Ecto neural progenitor cell (in vitro differentiated cells): ENCODE data around the gene PCP4L1.
"Not testable (repeated sequence)": the region's sequence is repeated elsewhere in the genome, so short reads cannot be mapped to it uniquely, and the experiment has no call there.

Experiments
- DNase-seq: peaks from one replicate; pipeline ENCODE4 v3.0.0-alpha.2; 2018; ENCODE audit warnings: low spot score

PCP4L1 gene

DNA sequence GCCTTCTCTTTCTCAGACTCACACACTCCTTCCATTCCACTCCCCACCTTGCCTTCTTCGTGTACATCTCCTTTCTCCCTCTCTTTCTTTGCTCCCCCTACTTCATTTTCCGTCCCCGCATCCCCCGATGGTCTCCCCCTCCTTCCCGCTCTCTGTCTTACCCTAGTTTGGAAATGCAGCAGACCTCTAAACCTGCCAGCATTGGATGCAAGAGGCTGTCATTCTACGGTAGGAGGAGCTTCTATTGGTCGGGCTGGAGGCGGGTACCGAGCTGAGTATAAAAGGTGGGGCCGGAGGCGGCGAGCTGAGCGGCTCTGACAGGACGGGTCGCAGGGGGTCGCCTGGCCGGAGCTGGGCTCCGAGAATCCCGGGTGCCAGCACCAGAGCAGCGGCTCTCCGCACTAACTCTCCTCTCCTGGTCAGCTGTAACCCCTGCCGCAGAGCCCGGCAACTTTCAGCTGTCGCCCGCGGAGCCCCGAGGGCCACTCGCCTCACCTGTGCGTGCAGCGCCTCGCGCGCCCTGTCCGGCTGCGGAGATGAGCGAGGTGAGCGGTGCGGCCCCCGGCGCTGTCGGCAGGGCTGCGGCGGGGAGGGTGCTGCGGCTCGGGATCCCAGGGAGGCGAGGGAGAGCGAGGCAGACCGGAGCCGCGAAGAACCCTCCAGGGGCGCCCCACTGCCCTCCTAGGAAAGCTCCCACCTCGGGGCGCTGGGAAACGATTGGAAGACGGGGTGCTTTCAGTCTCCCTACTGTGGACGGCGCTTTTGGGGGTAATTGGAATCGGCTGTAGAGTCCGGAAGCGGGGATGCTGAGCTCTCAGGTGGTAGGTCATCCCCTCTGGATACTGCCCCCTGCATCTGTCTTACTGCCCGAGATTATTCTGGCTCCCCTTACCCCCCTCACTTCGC, at the start of gene PCP4L1:
PCP4L1 (plus strand) TSS at position 307 of the 906 bp plus-strand sequence; CDS start at position 537, 230 bp downstream.
- DNase-seq, result peak; percentile 87

DNA sequence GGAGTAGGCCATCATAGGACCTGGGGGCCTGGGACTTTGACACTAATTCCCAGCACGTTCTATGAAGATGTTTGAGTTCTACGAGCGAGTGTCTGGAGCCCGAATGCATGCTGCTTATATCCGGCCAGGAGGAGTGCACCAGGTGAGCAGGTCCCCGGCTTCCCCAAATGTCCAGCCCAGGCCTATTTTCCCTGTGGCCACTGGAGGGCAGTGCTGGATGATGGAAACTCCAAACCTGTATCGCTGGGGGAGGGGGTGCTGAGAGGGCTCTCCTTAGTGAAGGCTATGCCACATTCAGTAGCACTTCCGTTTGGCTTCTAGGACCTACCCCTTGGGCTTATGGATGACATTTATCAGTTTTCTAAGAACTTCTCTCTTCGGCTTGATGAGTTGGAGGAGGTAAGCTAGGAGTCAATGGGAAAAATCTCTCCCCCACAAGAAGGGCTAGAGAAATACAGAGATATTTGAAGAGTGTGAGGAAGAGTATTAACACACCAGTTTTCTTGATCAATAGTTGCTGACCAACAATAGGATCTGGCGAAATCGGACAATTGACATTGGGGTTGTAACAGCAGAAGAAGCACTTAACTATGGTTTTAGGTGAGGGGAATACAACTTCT, 48.6 kb upstream of the PCP4L1 start:
- DNase-seq, result peak; percentile 81

DNA sequence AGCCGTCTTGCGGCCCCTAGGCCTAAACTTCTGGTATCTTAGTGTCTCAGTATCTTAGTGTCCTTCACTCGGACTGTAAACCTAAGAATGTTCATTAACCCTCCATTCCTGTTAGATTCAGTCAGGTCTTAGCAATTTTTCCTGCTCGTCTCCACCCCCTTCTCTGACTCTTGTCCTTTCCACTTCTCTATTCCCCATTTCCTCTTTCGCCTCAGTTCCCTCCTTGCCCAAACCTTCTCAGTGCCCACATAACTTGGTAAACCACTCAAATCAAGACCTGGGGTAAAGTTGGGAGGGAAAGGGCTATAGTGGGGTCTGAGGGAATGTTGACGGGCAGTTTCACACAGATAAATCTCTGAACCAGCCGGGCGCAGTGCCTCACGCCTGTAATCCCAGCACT, 44.2 kb upstream of the PCP4L1 start:
- no peak for DNase-seq

- peak; percentile 36 for DNase-seq
Observed at GRCh38 chr1:161215076-161215475, 43.5 kb upstream of the PCP4L1 start, which contains the start of gene FCER1G. Gene FCER1G (plus strand): TSS chr1:161215295. CDS start chr1:161215322, 27 bp downstream.

DNA sequence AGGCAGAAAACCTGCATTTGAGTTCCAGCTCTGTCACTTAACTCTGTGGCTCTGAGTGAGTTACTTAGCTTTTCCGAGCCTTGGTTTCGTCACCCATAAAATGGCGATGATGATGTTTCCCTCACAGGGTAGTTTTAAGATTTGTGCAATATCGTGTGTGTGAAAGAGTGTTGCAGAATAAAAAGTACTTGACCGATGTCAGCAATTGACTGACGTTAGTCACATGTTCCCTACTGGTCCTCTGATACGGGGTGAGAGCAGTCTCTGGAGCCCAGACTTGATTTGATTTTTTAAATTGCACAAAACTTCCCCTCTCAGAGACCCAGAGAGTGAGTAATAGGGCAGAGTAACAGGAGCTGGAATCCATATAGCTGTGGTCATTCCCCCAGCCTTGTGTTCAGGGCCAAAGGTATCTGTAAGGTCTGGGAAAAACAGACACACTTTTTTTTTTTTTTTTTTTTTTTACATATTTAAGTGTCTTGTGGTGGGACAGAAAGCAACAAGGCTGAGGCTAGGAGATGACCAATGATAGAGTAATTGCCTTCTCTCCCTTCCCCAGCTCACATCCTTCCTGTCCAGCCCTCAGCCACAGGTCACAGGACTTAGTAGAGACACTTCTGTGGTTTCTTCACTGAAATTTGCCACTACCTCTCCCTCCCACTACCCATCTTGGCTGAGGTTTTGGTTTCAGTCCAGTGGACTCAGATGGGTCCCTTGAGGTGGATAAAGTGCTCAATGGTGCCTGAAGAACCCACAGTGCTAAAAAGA, 41.4 kb upstream of the PCP4L1 start:
- DNase-seq, result no peak

DNA sequence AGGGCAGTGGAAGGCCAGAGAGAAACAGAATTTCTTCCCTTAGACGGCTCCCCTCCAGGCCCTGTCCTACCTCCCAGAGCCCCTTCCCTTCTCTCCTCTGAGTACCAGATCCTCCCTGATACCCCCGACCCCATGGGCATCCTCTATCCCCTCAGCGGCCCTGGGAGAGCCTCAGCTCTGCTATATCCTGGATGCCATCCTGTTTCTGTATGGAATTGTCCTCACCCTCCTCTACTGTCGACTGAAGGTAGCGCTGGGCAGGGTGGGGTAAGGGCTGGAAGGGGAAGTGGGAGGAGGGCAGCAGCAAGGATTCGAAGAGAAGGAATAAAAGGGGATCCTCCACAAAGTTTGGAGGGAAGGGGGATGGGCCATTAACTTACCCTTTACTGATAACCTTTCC, 40.7 kb upstream of the PCP4L1 start:
- DNase-seq, result no peak

GRCh38 chr1:161218301-161219077, 40.1 kb upstream of the PCP4L1 start:
- no peak for DNase-seq

DNA sequence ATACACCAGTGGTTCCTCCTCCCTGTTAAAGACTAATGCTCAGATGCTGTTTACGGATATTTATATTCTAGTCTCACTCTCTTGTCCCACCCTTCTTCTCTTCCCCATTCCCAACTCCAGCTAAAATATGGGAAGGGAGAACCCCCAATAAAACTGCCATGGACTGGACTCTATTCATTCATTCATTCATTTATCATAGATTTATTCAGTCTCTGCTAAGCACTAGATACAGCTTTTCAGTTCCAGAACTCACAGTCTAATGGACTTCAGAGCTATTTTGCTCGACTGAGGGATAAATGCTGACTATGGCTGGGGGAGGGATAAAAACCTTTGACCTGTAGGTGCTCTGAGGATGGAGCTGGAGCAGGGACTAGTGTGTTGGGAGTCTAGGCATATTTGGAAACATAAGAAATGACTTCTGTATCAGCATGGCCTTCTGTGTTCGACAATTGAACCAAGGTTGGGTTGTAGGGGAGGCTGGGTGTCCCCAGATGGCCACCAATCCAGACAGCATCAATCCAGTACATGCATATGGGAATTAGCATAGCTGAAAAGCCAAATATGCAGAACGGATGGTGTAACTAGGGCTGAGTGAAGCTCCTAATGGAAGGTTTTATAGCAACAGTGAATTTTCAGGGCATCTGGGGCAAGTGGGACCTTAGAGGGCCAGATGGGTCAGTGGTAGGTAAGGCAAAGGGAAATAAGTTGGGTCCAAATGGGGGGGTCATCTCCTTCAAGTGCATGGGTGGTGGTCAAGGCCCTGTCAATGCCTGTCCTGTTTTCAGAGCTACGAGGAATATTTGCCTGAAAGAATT, 39.3 kb upstream of the PCP4L1 start:
- no peak for DNase-seq

GRCh38 chr1:161220002-161220401, 38.5 kb upstream of the PCP4L1 start:
- DNase-seq, result no peak

DNA sequence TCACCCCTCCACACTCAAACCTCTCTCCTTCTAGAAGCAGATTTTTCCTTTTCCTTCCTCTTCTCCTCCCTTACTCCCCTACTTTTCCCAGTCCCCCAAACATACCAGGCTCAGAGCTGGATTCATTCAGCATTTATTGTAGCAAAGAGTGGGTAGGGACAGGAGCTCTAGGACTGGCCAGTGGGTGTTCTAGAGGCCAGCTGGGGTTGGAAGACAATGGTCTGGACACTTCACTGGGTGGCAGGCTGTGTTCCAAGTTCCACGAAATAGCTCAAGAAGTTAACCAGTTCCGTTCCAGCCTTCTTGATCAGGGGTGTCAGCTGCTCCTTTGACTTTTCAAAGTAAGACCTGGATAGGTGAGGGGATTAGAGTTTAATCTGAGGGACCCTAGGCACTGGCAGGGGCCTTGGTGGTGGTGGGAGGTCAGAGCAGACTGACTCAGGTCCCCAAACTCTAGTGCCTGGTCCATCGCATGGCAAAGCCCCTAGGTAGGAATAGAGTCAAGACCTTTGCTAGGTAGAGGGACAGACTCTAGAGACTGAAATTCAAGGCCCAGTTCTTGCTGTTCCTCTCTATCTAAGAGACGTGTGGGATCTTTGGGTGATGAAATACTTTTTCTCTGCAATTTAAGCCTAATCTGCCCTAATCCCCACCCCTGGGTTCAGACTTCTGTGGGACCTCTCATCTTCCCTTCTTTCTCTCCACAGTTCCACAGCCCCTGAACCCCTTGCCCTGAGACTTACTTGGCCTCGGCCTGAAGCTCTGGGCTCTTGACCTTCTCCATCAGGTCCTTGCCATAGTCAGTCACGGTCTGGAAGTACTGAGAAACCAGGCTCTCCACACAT, 36.1 kb upstream of the PCP4L1 start:
- DNase-seq, result no peak

DNA sequence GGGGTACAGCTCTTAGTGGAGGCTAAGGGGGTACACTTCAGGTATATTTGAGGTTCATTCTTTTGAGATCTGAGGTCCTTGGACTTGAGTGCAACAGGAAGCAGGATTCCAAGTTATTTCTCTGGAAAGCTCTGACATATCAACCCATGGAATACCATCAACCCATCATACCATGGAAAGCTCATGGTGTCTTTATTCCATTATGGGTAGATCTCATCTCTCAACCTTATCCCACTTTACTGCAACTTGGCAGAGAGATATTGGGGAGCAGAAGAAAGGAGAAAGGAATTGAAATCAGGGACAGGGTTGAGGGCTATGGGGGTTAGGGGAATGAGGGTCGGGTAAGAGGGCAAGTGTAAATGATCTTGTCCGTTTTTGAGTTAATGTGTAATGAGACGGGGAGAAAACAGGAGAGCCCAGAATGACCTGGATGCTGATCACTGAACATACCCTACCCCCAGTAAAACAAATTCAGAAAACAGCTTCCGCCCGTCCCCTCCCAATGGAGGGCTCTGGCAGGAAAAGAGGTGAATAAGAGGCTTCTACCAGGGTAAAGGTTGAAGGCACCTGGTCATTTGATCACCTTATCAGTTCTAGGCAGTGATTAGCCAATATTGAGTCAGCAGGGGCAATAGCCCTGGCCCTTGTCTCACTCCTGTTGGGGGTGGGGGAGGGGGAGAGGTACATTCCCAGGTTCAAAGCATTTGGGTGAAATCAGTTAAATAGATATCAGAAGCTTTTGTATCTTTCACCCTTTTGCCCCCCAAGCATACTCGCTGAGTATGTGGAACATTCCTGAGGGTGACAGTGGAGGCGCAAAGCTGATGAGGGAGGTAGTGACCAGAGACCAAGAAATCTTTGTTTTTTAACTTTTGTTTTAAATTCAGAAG, 34.5 kb upstream of the PCP4L1 start:
- no peak for DNase-seq

DNA sequence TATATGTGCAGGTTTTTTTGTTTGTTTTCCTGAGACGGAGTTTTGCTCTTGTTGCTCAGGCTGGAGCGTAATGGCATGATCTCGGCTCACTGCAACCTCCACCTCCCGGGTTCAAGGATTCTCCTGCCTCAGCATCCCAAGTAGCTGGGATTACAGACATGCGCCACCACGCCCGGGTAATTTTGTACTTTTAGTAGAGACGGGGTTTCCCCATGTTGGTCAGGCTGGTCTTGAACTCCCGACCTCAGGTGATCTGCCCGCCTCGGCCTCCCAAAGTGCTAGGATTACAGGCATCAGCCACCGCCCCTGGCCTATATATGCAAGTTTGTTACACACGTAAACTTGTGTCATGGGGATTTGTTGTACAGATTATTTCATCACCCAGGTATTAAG, 33.9 kb upstream of the PCP4L1 start:
- not testable (repeated sequence) for DNase-seq

DNA sequence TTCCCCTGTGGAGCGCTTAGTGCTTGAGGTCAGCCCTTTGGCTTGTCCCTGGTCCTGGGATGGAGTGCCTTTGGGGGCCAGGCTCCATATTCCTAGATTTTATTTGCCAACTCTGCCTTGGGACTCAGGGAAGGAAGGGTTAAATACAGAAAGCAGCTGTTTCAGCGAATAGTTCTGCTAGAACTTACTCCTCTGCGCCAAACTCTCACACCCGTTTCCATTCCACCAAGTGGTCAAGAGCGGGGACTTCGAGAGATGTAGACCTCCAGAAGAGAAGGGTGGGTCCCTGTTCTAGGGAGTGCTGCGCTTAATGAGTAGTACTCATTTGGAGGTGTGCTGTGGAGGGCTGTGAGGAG, 33.4 kb upstream of the PCP4L1 start:
- no peak for DNase-seq

DNA sequence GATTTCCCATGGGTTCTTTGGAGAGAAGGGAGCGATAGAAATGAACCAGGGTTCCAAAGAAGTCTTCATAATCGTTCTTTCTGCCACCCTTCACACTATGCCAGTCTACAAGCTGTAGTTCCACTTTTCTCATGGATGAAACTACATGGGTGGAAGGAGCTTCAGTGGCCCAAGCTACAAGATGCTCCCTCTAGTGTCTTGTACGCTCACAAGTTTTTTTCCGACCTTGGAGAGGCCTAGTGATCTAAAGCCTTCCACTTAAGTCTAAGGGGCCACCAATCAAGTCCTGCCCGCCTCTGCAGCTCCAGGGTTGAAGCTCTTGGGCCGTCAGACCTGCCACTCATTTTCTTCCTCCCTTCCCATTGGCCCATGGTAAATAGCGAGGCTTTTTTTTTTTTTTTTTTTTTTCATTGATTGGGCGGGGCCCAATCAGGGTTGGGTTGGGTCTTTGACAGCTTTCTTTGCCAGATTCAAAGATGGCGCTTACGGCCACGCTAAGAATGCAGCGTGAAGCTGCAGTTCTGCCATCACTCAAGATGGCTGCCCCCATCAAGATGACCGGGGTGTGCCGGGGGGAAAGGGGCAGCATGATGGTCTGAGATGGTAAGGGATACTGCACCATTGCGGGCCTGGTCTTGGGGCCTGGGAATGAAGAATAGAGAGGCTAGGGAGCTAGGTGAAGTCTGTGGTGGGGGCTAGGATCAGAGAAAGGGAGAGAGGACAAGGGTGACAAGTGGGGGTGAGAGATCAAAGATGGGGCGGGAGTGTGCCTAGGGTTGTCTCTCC, 32.8 kb upstream of the PCP4L1 start, which contains the start of gene TOMM40L:
TOMM40L (plus strand) TSS at position 527 of the 786 bp plus-strand sequence. CDS start 430 bp downstream, outside the sequence.
- DNase-seq, result peak; percentile 89

GRCh38 chr1:161226320-161226711, 32.2 kb upstream of the PCP4L1 start:
- DNase-seq, result peak; percentile 56

GRCh38 chr1:161226759-161227158, 31.8 kb upstream of the PCP4L1 start:
- no peak for DNase-seq

- peak; percentile 86 for DNase-seq
Observed at GRCh38 chr1:161227196-161227871, 31.2 kb upstream of the PCP4L1 start.
